SH-SY5Y (cell line): Measurements from ENCODE around the gene HHIP.

ENCODE experiments used
- GATA2 ChIP-seq: IDR thresholded peaks from 2 replicates; pipeline ENCODE4 v1.6.1; 2011; ENCODE audit warnings: mild to moderate bottlenecking, low read depth, low read length
- GATA3 ChIP-seq: IDR thresholded peaks from 2 replicates; pipeline ENCODE4 v1.6.1; 2011; ENCODE audit warnings: low read depth, mild to moderate bottlenecking, low read length, moderate library complexity

DNA sequence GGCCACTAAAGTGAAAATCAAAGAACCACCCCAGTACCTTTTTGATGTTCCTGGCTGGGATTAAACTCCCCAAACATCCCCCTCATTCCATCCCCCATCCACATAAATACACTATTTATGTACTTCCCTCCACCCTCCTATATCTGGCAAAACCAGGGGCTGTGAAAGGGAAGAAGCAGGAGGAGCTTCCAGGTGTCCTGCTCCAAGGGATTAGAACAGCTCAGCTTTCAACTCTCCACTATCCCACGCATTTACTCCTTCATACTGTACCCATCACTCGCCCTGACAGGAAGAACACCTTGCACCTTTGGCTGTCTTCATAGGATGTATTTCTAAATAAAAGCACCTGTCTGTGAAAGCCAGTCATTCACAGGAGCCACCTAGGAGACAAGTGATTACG, 140.0 kb downstream of the HHIP start:
- TF ChIP-seq GATA2 (no peak), GATA3 (no peak)
